Activated CD4-positive, CD25-positive, alpha-beta regulatory T cell treated with anti-CD3 and anti-CD28 coated beads, Interleukin-2, amount 50 U/mL, for 16 hours (primary cell): ENCODE results near the gene SNAI3.
"Not testable (repeated sequence)": the region's sequence is repeated elsewhere in the genome, so short reads cannot be mapped to it uniquely, and the experiment has no call there.

Experiments used
- DNase-seq: peaks from one replicate; pipeline ENCODE4 v3.0.0-alpha.2; 2020; ENCODE audit warnings: low read depth, low spot score

SNAI3 gene

DNA sequence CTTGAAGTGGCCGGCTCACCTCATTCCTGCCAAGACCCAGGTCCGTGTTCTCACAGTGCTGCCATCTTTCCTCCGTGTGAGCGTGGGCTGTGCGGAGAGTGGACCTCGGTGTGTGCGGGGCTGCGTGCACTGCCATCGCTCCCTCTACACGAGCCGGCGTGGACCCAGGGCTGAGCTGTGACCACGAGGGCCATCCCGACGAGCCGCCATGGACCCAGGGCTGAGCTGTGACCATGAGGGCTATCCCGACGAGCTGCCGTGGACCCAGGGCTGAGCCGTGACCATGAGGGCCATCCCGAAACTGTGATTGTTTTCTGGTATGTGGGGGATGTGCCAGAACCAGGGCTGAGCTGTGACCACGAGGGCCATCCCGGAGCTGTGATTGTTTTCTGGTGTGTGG, 14.5 kb downstream of the SNAI3 start:
- DNase-seq = no peak

DNA sequence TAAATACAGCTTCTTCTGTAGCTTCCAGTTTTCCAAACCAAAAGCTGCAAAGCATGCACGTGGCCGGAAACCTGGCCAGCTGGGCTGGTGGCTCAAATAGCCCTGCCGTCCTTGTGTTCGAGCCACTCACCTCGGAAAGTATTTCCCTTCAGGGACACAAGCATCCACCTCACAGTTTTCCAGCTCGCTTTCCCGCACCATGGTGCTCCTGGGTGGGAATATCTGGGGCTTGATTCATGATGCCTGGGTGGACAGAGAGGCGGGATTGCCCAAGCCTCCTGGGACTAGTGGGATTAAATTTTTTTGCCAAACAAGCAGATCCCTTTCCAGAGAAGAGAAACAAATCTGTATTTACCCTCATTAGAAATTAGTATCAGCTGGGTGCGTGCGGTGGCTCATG, 16.3 kb downstream of the SNAI3 start:
- DNase-seq = no peak

DNA sequence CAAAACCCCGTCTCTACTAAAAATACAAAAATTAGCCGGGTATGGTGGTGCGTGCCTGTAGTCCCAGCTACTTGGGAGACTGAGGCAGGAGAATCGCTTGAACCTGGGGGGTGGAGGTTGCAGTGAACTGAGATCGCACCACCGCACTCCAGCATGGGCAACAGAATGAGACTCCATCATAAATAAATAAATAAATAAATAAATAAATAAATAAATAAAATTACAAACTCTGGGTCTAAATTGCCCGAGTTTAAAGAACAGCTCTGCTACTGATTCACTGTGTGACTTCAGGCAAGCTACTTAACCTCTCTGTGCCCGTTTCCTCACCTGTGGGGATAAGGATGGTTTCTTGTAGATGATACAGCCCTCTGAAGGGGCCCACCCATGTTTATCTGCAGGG, 16.8 kb downstream of the SNAI3 start:
- not testable (repeated sequence) for DNase-seq

DNA sequence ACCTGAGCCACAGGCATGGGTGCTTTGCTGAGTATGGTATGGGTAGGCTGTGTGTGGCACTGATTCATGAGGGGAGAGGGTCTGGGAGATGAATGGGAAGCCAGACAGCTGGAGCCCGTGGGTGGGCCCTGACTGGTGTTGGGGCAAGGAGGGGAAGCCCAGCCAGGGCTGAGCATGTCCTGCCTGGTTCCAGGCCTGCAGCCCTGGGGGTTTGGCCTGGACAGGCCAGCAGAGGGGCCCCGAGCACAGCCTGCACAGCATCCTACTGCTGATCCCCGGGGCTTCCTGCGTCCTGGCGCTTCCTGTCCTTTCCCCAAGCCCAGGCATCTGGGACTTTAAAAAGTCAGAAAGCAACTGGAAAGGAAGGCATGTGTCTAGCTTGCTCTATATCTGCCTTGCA, 18.8 kb downstream of the SNAI3 start:
- no peak for DNase-seq

DNA sequence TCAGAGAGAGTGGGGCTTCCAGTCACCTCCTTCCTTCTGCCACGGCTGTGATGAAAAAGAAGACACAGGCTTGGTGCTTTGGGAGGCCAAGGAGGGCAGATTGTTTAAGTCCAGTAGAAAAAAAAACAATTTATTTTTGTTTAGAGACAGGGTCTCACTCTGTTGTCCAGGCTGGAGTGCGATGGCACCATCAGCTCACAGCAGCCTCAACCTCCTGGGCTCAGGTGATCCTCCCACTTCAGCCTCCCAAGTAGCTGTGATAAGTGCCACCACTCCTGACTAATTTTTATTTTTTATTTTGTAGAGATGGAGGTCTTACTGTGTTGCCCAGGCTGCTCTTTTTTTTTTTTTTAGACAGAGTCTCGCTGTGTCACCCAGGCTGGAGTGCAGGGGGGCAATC, 20.7 kb downstream of the SNAI3 start:
- no peak for DNase-seq

DNA sequence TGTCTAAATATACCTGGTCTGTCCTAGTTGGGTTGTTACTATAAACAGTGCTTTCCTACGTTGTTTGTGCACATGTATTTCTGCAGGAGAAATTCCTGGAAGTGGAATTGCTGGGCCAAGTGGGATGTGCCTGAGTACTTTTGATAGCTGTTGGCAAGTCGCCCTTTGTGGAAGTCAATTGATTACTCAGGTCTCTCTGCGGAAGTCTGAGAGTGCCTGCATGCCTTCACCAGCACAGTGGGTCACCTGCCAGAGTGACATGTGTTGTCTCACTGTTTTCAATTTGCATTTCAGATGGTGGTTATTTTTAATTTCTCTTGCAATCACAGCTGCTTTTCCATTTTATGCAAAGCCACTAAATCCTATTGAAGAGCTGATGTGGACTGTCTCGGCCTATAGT, 21.2 kb downstream of the SNAI3 start:
- no peak for DNase-seq

DNA sequence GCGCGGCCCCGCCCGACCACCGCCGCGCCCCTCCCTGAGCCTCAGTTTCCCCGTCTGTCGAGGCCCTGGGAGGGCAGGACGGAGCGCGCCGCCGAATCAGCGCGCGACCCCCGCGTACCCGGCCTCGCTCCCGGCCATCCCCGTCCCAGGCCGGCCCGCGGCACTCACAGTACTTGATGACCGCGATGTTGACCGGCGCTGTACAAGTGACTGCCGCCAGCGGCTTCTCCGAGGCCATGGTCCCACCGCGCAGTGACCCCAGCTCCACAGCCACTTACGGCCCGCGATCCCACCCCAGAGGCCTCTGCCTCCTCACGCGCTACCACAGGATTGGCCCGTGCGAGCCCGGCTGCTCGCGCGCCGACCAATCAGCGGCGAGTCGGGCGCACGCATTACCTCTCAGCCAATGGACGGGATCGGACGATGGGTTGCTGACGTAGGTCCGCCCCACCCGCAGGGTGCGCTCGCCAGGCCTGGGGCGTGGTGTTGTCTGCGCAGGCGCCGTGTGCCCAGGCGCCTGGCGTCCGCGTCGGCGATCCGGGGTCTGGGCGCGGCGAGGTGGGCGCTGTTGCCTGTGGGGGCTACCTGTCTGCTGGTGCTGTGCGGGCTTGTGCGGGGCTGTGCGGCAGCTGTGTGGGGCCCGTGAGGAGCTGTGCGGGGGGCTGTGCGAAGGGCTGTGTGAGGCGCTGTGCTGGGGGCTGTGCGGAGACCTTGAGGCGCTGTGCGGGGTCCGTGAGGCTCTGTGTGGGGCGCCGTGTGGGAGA, 23.3 kb downstream of the SNAI3 start, which contains the start of gene MVD:
Gene MVD, minus strand, starts transcription at position 249 of the 764 bp plus-strand sequence. Its CDS starts 11 bp downstream, at position 238.
- DNase-seq = peak; percentile 92

DNA sequence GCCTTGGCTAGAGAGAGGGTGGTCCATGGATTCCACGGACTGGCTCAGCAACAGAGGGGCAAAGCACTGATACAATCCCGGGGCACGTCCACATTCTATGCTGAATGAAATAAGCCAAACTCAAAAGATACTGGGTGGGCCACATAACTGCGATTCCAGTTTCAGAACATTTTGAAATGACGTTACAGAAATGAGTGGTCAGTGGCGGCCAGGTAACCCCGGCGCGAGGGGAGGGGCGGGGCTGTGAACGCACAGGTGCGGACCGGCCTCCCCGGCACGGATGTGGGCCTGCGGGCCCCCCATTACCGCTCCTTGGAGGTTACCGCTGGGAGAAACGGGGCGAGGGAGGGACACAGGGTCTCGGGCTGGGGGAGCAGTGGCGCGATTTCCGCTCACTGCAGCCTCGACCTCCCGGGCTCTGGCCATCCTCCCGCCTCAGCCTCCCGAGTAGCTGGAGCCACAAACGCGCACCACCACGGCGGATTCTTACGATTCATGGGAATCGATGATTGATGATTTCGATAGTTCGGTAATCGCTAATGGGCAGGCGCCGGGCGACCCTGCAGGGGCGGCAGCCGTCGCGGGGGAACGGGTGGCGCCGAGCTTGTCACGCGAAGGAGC, 24.0 kb downstream of the SNAI3 start:
- DNase-seq = no peak

DNA sequence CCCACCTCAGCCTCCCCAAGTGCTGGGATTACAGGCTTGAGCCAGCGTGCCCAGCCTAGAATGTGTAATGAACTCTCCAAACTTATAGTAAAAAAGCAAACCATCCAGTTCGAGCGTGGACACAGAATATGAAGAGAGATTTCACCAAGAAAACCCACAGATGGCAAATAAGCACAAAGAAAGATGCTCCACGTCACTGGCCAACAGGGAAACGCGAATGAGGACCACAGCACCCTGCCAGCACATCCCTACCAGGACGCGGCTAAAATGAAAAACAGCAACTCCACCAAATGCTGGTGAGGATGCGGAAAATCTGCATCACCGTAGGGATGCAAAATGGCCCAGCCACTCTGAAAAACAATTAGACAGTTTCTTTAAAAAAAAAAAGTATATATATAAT, 24.8 kb downstream of the SNAI3 start:
- no peak for DNase-seq

DNA sequence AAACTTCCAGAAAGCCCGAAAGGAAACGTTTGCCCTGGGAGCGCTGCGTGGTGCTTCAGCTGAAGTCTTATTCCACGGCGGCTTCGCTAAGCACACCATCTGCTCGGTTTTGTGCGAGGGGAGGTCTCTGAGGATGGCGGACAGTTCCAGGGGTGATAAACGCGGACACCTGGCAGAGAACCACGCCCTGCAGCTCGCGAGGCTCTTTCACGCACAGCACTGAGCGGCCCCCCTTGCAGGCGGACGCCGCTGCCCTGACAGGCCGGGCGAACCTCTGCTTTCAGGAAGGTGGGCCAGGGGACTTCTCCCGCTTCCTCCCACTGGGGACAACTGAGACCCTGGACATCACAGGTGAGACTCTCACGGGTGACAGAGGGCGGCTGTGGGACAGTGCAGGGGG, 27.1 kb downstream of the SNAI3 start:
- no peak for DNase-seq

DNA sequence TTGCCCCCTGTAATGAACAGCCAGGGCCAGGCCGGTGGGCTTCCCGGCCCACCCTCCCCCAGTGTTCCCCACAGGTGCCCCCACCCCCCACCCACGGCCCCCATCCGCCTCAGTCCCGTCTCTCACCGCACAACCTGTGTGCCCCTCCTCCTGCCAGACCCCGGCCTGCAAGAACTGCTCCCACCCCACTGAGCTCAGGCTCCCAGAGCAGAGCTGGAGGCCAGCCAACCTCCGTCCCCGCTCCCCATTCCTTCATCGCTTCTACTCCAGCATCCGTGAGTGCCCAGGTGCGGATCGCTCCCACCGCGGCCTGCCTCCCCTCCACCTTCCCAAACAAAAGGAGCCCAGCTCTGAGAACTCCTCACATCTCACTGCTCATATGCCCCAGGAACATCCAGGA, 27.6 kb downstream of the SNAI3 start:
- no peak for DNase-seq

DNA sequence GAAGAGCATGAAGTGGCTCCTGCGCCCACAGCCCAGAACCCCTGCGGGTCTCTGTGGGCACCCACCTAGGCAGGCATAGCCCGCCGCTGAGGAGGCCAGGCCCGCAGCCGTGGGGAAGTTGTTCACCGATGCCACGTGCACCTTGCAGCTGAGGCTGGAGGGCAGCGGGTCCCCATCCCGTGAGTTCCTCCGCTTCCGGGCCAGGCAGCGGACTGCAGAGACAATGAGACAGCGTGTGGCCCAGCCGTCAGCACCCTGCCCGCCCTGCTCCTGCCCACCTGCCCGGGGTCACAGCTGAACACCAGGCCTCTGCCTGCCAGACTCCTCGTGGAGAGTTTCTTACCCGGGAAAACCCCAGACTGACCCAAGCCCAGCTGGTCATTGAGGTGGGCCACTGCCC, 28.9 kb downstream of the SNAI3 start:
- DNase-seq = no peak

DNA sequence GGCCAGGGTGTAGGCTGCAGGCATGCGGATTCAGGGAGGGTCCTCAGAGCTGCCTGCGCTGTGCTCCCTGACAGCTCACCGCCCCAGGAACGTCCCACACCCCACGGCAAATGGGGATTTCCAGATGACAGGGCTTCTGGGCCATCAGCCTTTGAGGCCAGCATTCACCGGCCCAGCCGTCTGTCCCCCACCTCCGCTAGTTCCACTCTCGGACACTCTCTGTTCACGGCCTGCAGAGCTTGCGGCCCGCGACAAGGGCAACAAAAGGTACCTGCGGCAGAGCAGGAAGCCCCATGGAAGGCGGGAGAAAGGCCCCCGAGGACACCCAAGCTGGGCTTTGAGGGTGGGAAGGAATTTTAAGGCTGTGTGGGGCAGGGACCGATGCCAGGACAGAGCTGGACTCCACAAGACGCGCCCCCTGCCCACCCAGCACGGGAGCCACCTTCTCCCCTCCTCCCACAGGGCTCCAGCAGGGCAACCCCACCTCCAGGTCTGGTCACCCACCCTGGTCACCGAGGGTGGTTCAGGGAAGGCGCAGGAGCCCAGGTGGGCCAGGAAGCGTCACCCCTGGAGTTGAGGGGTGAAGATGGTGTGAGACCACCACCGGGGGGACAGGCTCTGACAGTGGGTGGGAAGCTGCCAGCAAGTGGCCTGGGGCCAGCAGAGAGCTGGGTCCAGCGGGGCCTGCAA, 29.9 kb downstream of the SNAI3 start:
- no peak for DNase-seq

DNA sequence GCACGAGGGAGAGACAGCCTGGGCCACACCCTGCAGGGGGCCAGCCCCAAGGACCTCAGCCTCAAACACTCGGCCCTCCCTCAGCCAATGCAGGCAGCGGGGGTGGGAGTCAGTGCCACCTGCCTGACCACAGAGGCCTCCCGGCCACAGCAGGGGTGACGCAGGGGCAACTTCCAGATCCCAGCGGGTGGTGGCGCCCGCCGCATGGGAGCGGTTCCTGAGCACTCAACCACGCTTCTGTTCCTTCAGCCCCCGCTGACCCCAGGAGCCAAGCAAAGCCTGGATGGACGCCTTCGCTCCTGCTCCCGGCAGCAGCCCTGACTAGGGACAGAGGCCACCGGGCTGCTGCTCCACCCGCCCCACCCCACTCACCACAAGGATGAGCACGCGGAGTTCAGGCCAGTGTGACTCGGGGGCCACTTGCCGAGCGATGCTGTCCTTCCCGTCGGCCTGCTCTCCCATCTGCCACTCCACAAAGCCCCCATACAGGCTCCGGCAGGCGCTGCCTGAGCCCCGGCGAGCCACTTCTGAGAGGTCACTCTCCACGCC, 30.5 kb downstream of the SNAI3 start:
- DNase-seq = no peak

DNA sequence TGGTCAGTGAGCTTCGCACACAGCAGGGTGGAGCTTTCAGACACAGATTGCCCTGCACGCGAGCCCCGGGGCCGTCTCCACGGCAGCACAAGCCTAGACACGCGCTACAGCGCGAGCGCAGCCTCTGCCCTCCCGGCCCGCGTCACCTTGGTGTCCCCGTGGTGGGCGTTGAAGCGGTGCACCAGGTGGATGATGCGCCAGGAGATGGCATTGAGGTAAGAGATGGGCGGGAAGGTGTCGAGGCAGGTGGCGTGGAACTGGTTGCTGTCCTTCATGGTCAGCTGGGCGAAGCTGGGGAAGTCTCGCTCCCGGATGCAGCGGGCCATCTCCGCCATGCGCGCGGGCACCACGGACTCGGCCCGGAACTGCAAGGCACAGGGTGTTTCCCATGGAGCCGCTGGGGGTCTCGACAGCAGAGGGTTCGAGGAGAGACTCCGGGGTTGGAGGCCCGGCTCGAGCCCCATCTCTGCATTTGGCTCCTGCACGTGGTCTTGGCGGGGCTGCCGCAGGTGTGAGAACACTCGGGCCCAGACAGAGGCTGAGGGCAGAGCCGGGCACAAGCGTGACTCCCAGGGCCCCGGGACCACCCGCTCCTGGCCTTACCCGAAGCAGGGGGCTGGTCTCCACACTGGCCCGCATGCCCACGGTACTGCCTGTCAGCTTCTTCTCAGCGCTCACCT, 31.1 kb downstream of the SNAI3 start:
- DNase-seq = no peak

DNA sequence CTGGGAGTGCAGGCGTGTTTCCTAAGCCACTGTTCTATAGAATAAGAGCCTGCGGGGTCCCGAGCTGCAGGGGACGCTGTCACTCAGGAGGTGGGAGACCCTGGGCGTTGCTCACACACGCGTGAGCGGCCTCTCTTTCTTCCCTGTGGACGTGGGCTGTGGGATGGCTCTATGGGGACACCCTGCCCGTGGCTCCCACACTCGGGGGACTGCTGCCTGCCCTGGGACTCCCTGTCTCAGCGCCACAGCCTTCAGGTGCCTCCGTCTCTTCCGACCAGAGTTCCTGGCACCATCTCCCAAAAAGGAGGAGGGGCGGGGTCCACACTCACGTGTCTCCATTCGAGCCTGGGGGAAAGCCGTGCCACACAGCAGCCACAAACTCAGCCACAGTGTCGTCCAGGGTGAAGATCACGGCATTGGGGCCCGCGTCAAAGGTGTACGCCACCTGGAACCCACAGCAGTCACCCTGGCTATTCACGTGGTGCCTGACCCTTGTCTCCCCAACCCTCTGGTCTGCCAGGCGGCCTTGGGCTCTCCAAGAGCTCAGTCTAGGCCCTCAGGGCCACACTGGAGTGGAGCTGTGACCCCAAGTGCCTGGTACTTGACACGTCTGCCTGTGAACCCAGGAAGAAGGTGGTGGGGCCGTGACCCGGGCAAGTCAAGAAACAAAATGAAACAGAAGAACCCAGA, 31.8 kb downstream of the SNAI3 start:
- no peak for DNase-seq

DNA sequence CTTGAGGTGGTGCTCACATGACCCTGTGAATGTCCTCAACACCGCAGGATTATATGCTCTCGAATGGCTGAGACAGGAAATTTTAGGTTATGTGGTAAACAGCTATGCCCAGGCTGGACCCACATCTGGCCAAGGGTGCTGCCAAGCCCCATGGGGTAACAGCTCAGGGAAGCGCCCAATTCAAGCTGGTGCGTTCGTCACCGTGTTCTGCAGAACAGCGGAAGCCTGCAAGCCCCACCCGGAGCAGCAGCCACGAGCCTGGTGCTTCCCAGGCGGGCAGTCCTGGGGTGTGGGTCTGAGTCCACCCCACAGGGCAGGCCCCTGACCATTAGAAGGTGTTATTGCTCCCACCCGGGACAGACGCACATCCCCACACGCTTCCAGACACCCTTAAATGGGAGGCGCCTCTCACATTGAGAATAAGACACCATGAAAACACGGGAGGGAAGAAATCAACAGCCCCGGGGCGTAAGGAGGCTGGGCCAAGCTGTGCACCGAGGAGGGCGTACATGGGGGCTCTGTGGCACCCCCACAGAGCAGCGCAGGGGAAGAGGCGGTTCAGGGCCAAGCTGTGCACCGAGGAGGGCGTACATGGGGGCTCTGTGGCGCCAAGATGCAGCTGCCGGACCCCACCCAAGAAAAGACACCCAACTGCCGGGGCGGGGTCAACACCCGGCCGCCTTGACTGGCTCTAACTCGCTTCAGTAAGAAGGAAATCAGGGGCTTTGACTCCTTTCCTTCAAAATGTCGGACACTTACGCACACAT, 32.5 kb downstream of the SNAI3 start:
- DNase-seq = no peak

DNA sequence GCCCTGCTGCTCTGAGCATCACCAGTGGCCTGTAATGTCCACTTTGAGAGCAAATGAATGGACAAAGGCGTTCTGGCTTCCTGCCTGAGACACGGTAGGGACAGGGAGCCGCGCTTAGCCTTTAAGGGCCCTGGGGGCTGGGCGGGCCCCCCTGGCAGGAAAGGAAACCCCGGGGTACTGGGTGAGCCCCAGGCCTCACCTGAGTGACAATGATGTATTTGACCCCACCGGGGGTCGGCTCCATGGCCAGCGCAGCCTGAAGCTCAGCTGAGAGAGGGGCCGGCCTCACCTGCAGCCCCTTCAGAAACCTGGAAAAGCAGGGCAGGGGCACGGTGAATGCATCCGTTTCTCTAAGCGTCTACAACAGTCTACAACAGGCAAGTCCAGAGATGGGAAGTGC, 33.2 kb downstream of the SNAI3 start:
- no peak for DNase-seq

DNA sequence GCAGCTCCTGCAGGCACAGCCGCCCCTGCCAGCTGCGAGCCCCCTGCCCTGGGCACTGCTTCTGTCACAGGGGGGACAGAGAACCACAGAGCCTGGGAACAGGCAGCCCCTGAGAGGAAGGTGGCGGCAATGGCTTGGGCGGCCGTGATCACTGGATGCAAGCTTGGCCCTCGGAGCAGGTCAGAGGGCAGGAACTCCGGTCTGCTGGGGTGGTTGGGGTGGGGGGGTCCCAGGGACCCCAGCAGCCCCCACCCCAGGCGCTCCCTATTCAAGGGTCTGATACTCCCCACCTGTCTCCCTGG, 33.6 kb downstream of the SNAI3 start:
- no peak for DNase-seq

DNA sequence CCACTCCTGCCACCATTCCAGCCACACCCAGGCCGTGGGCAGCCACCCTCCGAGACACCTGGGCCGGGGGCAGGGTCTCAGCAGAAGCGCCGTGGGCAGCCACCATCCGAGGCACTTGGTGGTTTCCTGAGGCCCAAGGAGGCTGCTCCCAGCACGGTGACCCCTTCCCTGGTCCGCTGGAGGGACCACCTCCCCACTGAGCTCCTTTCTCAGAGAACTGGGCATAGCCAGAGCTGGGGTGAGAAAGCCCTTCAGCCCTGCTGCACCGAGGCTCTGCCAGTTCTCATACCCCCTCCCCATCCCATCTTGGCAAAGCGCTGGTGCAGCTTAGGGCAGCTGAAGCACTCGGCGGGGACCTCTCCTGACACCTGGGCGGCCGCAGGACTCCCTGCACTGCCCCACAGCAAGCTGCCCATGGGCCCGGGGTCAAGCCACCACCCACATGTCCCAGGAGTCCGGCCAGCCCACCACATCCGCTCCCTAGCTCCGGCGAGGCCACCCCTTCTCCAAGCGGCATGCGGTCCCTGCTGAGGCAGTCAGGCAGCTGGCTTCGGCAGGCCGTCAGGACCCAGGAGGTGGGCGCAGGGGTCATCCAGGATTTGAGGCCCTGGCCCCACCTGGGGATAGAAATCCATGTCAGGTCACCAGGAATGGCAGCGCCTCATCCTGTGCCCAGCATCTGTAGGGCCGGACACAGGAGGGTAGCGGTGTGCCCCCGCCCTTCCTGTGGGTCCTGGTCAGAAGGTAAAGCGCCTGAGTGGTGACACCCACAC, 34.1 kb downstream of the SNAI3 start:
- no peak for DNase-seq
